SK-N-SH (cell line): Measurements from ENCODE around the gene PHLDB2. TPM values are rescaled to one million over a fixed set of nuclear protein-coding genes. Genes with fewer than 3 reads are reported as not detected.

Source experiments
- CTCF ChIA-PET: fragments of 300-600, 350-600 bp; formaldehyde crosslinking; extraction: SDS; loops from one replicate; lab custom pipeline; 2021; lab: Yijun Ruan, JAX
- POLR2A ChIA-PET: fragments of 350-600 bp; sonication (Branson Sonifier 250); formaldehyde crosslinking; extraction: SDS; loops from one replicate; lab custom pipeline; 2020; ENCODE audit warnings: antibody characterized with exemption, inconsistent platforms; lab: Yijun Ruan, JAX
- DNase-seq: peaks from one replicate; pipeline ENCODE4 v3.0.0; 2012
- H2AFZ ChIP-seq: fragments of 200-600 bp; sonication (generic); 2 replicates; pipeline ENCODE4 v1.8.1; 2016; ENCODE audit warnings: antibody characterized with exemption, mild to moderate bottlenecking, low read depth
- H3F3A ChIP-seq: fragments of 200-600 bp; sonication (generic); replicated peaks from 2 replicates; pipeline ENCODE3; 2016; ENCODE audit warnings: antibody characterized with exemption, mild to moderate bottlenecking; ENCODE audit not compliant: insufficient read depth
- H3K27ac ChIP-seq, 2 experiments: fragments of 200-500 bp in 1 of 2; fragments of 200-600 bp in 1 of 2; sonication (Bioruptor generic) in 1 of 2; sonication (generic), shearing (Covaris generic) in 1 of 2; 2 replicates each; pipeline versions ENCODE4 v1.5.1 to v1.6.1; 2014 to 2016; ENCODE audit warnings: low read depth in 2 of 2, inconsistent platforms in 1 of 2, low read length in 1 of 2, mild to moderate bottlenecking in 1 of 2, mixed read lengths in 1 of 2
- H3K27me3 ChIP-seq: fragments of 200-600 bp; sonication (generic), shearing (Covaris generic); 2 replicates; pipeline ENCODE4 v1.6.1; 2016; ENCODE audit warnings: mixed run types; ENCODE audit not compliant: insufficient read depth
- H3K36me3 ChIP-seq, 2 experiments: fragments of 200-500 bp in 1 of 2; fragments of 200-600 bp in 1 of 2; sonication (Bioruptor generic) in 1 of 2; sonication (generic) in 1 of 2; replicated peaks in 1 of 2; 2 replicates each; pipeline versions ENCODE3 to v1.5.1; 2014 to 2016; ENCODE audit warnings: low read length in 1 of 2, mild to moderate bottlenecking in 1 of 2; ENCODE audit not compliant: insufficient read depth in 2 of 2, control insufficient read depth in 1 of 2
- H3K4me1 ChIP-seq, 2 experiments: fragments of 200-500 bp in 1 of 2; fragments of 200-600 bp in 1 of 2; sonication (Bioruptor generic) in 1 of 2; sonication (generic), shearing (Covaris generic) in 1 of 2; 2 replicates each; pipeline versions ENCODE4 v1.5.1 to v1.6.1; 2014 to 2016; ENCODE audit warnings: low read depth in 1 of 2, low read length in 1 of 2, mixed run types in 1 of 2; ENCODE audit not compliant: insufficient read depth in 2 of 2, control insufficient read depth in 1 of 2
- H3K4me2 ChIP-seq: fragments of 200-600 bp; sonication (generic), shearing (Covaris generic); 2 replicates; pipeline ENCODE4 v1.6.1; 2017; ENCODE audit warnings: mixed run types
- H3K4me3 ChIP-seq, 2 experiments: fragments of 200-500 bp in 1 of 2; fragments of 200-600 bp in 1 of 2; sonication (Bioruptor generic) in 1 of 2; sonication (generic), shearing (Covaris generic) in 1 of 2; 2 replicates each; pipeline versions ENCODE4 v1.5.1 to v1.8.1; 2014 to 2016; ENCODE audit warnings: low read depth in 2 of 2, inconsistent platforms in 1 of 2, low read length in 1 of 2, mild to moderate bottlenecking in 1 of 2, mixed read lengths in 1 of 2, moderate library complexity in 1 of 2
- H3K79me2 ChIP-seq: fragments of 200-600 bp; sonication (generic); 2 replicates; pipeline ENCODE4 v1.8.1; 2017; ENCODE audit warnings: mild to moderate bottlenecking; ENCODE audit not compliant: insufficient read depth
- H3K9ac ChIP-seq: fragments of 200-600 bp; sonication (generic); 2 replicates; pipeline ENCODE4 v1.6.1; 2017; ENCODE audit warnings: mixed run types
- H3K9me2 ChIP-seq: fragments of 200-600 bp; sonication (generic); 2 replicates; pipeline ENCODE4 v1.6.1; 2017; ENCODE audit warnings: mixed run types
- H3K9me3 ChIP-seq: fragments of 200-600 bp; sonication (generic); 2 replicates; pipeline ENCODE4 v1.6.1; 2017; ENCODE audit warnings: mixed run types, mild to moderate bottlenecking, moderate library complexity
- H4K20me1 ChIP-seq: fragments of 200-600 bp; sonication (generic); 2 replicates; pipeline ENCODE4 v1.6.1; 2017; ENCODE audit warnings: mild to moderate bottlenecking, mixed run types; ENCODE audit not compliant: insufficient read depth
- CTCF ChIP-seq: fragments of 200-600 bp; sonication (generic); IDR thresholded peaks from 2 replicates; pipeline ENCODE4 v1.6.1; 2017; ENCODE audit warnings: antibody characterized with exemption, mild to moderate bottlenecking, moderate library complexity
- ELF1 ChIP-seq: IDR thresholded peaks from 2 replicates; pipeline ENCODE4 v1.4.0; 2012
- EP300 ChIP-seq, 2 experiments: IDR thresholded peaks; 2 replicates each; pipeline versions ENCODE4 v1.4.0 to v1.6.1; 2012; ENCODE audit warnings: borderline replicate concordance in 1 of 2, low read depth in 1 of 2, low read length in 1 of 2
- FOXJ3 ChIP-seq: sonication (generic); formaldehyde crosslinking; IDR thresholded peaks from 2 replicates; pipeline ENCODE4 v1.5.1; 2020; ENCODE audit warnings: mild to moderate bottlenecking, missing genetic modification reagents
- FOXM1 ChIP-seq: IDR thresholded peaks from 2 replicates; pipeline ENCODE4 v1.4.0; 2012; ENCODE audit warnings: low read depth, mild to moderate bottlenecking
- JUND ChIP-seq: IDR thresholded peaks from 2 replicates; pipeline ENCODE4 v1.4.0; 2012
- PBX3 ChIP-seq: IDR thresholded peaks from 2 replicates; pipeline ENCODE4; 2012
- POLR2AphosphoS5 ChIP-seq: IDR thresholded peaks from 2 replicates; pipeline ENCODE4 v1.6.1; 2012; ENCODE audit warnings: low read depth, low read length
- RCOR1 ChIP-seq: fragments of 150-350 bp; IDR thresholded peaks from 2 replicates; pipeline ENCODE4 v1.6.1; 2017; ENCODE audit warnings: antibody characterized with exemption, low read length
- RFX5 ChIP-seq: IDR thresholded peaks from 2 replicates; pipeline ENCODE4 v1.6.1; 2012; ENCODE audit warnings: mild to moderate bottlenecking, improper control_type of control experiment, low read length
- RXRA ChIP-seq: IDR thresholded peaks from 2 replicates; pipeline ENCODE4 v1.4.0; 2012; ENCODE audit warnings: low read depth, mild to moderate bottlenecking, borderline replicate concordance
- SIN3A ChIP-seq: IDR thresholded peaks from 2 replicates; pipeline ENCODE4 v1.6.1; 2012; ENCODE audit warnings: low read depth, mild to moderate bottlenecking, low read length, moderate library complexity, borderline replicate concordance
- SMC3 ChIP-seq: IDR thresholded peaks from 2 replicates; pipeline ENCODE4 v1.6.1; 2012; ENCODE audit warnings: low read depth, low read length, improper control_type of control experiment
- TAF1 ChIP-seq: IDR thresholded peaks from 2 replicates; pipeline ENCODE4 v1.6.1; 2012; ENCODE audit warnings: low read depth, mild to moderate bottlenecking, low read length, moderate library complexity, borderline replicate concordance
- USF1 ChIP-seq: IDR thresholded peaks from 2 replicates; pipeline ENCODE4 v1.4.0; 2012; ENCODE audit warnings: low read depth, borderline replicate concordance
- ZBTB33 ChIP-seq: IDR thresholded peaks from 2 replicates; pipeline ENCODE4 v1.4.0; 2012; ENCODE audit warnings: low read depth, borderline replicate concordance
- whole genome bisulfite sequencing: methylation state at CpG from one replicate; pipeline ENCODE4 v1.1.6; 2017; ENCODE audit warnings: low lambda C conversion rate; 5-methylcytosine and 5-hydroxymethylcytosine counted together
- polyA plus RNA-seq, 3 experiments: library from polyadenylated mRNA; depleted of rRNA; stranded (reverse); fragments of >200 nt; gene quantifications; 2 replicates each; pipeline ENCODE4 v1.2.3, GENCODE V29; 2012

Gene PHLDB2
- polyA plus RNA-seq, 1 of the 3 experiments (the other 2 are of a cell fraction), result 18.0 TPM

- no peak for TF ChIP-seq USF1
- no peak for TF ChIP-seq FOXJ3 (CRISPR knock-in tag)
- no peak for TF ChIP-seq SMC3
- TF ChIP-seq CTCF, result no peak
- TF ChIP-seq, all 33 proteins: peak for 0
Observed at GRCh38 chr3:111972891-111973290, 113.8 kb downstream of the PHLDB2 start (continued).

GRCh38 chr3:111975131-111975530 is 116.1 kb downstream of the PHLDB2 start:
- 95% methylated on average over 2 of the region's 2 CpGs for WGBS
- Histone ChIP-seq H3K9ac (no peak overlapping the region), H4K20me1 (no peaks in the 10 kb centered on the region), H3K27ac (no peak overlapping the region), H3K36me3 (peaks cover 26 to 35% of the 10 kb centered on the region in 2 experiments), H3F3A (peaks cover 36% of the 10 kb centered on the region), H3K4me3 (no peak overlapping the region), H3K9me2 (no peaks in the 10 kb centered on the region), H3K4me2 (no peak overlapping the region), H3K9me3 (no peaks in the 10 kb centered on the region), H3K79me2 (peaks cover 13% of the 10 kb centered on the region), H3K4me1 (peaks cover 2 to 4% of the 10 kb centered on the region in 2 experiments; a peak in 3 of 4 replicates), H3K27me3 (no peaks in the 10 kb centered on the region), H2AFZ (no peak overlapping the region)
- ChIA-PET CTCF (interaction anchor here (0.7 to 12.2 kb wide), 6 partner anchors 13 to 306 kb away, joined by 3 to 255 read pairs (median 4); no protein-coding TSS in a partner anchor), POLR2A (no interaction called here)
- DNase-seq, result no peak
- no peak for TF ChIP-seq ZBTB33
- no peak for TF ChIP-seq SIN3A
- no peak for TF ChIP-seq JUND
- TF ChIP-seq EP300 (IDR thresholded peaks at IDR 0.05; ENCODE audit: borderline replicate concordance in 1 of 2, low read depth in 1 of 2, low read length in 1 of 2), result no peak
- no peak for TF ChIP-seq FOXJ3 (CRISPR knock-in tag)
- no peak for TF ChIP-seq RFX5
- TF ChIP-seq RCOR1, result no peak
- no peak for TF ChIP-seq ELF1
- no peak for TF ChIP-seq TAF1
- no peak for TF ChIP-seq POLR2AphosphoS5
- TF ChIP-seq FOXM1, result no peak
- TF ChIP-seq RXRA, result no peak
- TF ChIP-seq PBX3, result no peak
- TF ChIP-seq, all 33 proteins: peak for 0
